ENCODE results near the gene SH3PXD2A.

SH3PXD2A gene

DNA sequence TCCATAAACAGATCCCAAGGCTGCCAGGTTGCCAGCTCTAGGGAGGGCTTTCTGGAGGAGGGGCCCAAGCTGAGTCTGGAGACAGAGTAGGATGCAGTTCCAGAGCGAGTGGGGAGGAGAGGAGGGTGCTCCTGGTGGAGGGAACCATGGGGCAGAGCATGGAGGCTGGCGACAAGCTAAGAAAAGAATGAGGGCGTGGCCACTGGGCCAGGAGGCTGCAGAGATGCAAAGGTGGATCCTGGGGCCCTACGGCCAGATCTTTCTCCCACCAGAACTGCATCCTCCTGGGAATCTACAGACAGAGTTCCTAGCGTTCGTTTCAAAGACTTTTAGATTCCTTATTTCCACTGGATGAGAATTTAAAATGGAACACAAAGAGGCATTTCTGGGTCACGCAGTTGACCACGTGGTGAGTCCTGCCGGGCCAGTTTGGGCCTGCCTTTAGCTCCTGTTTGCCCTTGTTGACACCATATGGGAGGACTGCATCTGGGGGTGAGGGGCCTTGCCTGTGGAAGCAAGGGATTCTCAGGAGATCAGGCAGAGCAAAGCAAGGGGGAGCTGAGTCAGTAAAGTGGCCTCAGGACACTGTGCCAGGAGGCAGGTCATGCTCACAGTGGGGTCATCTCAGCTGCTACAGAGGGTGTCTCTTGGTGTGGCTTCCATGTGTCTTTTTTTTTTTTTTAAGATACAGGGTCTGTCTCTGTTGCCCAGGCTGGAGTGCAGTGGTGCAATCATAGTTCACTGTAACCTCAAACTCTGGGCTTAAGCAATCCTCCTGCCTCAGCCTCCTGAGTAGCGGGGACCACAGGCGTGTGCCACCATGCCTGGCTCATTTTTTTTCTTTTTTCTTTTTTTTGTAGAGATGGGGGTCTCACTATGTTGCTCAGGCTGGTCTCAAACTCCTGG, 137.8 kb downstream of the SH3PXD2A start:
- DNase-seq, result no peak
- Mint-ChIP-seq H3K9me3 (no peaks in the 10 kb centered on the region), H3K4me1 (peaks cover 6% of the 10 kb centered on the region), H3K36me3 (ENCODE audit: low read depth) (no peaks in the 10 kb centered on the region), H3K4me3 (no peak overlapping the region), H3K27me3 (no peaks in the 10 kb centered on the region), H3K27ac (no peak overlapping the region)
- ATAC-seq, result no peak

DNA sequence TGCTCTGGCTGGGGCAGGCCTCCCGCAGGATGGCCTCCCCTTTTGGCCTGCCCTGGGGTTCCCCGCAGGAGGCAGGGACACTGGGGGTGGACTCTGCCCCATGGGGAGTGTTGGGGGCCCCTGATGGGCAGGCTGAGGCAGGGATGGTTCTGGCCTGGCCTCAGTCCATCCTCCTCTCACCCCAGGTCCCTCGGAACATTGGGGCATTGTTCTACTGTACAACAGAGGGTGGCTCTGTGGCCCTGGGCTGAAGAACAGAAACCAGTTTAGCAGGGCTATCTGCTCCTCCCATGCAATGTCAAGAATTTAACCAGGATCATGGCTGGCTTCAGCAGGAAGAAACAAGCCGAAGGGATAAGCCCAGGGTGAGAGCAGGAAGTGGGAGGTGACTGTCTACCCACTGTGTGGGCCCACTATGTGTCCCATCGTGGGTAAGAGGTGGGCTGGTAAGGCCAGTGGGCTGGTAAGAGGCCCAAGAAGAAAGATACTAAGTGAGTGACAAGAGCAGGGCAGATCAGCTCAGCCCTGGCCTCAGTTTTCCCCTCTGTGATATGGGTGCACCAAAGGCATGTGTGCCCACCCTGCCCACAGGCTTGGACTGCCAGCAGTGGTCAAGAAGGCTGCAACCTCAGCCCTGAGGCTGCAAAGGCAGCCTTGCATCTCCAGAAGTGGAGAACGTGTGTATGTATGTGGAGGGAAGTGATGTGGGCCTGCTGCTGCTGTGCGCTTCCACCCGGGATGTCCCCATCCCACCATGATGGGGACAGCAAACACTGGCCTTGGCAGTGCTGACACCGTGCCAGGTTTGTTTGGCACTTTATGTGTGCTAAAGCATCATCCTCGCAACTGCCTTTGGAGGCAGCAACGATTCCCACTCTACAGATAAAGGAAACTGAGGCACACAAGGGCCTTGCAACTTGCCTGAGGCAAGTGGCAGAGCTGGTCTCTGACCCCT, 138.9 kb downstream of the SH3PXD2A start:
- Mint-ChIP-seq H3K9me3 (no peaks in the 10 kb centered on the region), H3K4me1 (peaks cover 6% of the 10 kb centered on the region), H3K27ac (no peak overlapping the region), H3K27me3 (no peaks in the 10 kb centered on the region), H3K4me3 (no peak overlapping the region), H3K36me3 (ENCODE audit: low read depth) (no peaks in the 10 kb centered on the region)
- DNase-seq (no peak), ATAC-seq (no peak)

DNA sequence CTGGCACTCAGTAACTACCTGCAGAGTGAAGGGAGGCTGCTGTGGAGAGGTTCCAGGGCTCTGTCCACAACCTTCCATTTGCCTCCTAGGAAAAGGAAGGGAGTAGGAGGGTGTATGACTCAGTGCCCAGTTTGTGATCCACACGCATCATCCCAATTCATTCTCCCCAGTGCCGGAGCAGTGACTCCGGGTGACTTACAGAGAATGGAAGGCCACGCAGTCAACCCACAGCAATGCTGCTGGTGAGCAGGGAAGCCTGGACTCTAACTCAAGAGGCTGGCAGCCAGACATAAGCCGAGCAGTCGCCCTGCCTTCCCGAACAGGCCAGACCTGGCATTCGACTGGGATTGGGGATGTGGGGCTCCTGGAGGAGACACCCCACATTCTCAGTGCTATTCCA, 139.9 kb downstream of the SH3PXD2A start:
- ATAC-seq (no peak), DNase-seq (no peak)
- Mint-ChIP-seq H3K27me3 (no peaks in the 10 kb centered on the region), H3K36me3 (ENCODE audit: low read depth) (no peaks in the 10 kb centered on the region), H3K27ac (no peak overlapping the region), H3K4me3 (no peak overlapping the region), H3K4me1 (peaks cover 6% of the 10 kb centered on the region), H3K9me3 (no peaks in the 10 kb centered on the region)

DNA sequence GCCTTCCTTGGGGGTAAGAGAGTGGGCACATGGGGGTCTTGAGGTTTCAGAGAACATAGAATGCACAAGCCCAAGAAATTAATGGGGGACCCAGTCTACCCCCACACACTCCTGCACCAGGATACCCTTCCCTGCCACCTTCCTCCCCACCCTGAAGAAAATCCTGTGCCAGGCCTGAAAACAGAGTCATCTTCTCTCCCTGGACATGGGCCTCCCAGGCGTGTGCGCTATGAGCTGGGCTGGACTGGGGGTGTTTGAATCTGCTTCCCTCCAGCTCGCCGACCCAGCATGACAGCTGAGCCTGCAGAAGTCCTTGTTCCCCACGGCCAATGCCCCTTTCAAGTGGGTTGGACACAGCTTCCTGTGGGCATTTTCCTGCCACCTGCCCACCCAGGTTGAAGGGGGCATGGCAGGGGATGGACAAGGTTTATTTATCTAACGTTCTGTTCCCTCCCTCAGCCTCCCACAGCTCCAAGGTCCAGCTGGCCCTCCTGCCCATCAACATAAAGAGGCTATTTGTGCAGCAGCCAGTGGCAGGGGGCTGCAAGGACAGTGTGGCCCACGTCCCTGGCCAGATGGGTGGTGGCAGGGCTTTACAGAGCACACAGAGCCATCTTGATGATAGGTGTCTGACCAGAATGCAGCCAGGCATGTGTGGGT, 141.0 kb downstream of the SH3PXD2A start:
- Mint-ChIP-seq H3K4me3 (no peak overlapping the region), H3K9me3 (no peaks in the 10 kb centered on the region), H3K36me3 (ENCODE audit: low read depth) (no peaks in the 10 kb centered on the region), H3K27ac (no peak overlapping the region), H3K4me1 (peaks cover 6% of the 10 kb centered on the region), H3K27me3 (no peaks in the 10 kb centered on the region)
- ATAC-seq (no peak), DNase-seq (no peak)

DNA sequence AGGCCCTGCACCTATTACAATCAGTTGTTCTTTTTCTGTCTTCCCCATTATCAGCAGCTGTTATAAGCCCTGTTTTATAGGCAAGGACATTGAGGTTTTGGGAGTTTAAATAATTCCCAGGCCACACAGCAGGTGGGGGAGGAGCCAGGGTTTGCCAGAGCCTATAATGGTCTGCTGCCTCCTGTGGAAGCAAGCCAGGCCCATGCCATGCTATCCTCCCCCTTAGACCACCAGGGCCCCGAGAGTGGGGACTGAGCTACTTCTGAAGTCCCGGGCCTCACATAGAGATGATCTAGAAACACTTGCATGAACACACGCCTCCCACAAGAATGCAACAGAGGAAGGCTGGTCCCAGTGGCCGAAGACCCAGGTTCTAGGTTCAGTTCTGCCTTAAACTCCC, 141.7 kb downstream of the SH3PXD2A start:
- H3K4me3 Mint-ChIP-seq, result no peak overlapping the region
- no peak overlapping the region for H3K27ac Mint-ChIP-seq
- H3K9me3 Mint-ChIP-seq, result no peaks in the 10 kb centered on the region
- no peak for DNase-seq
- no peaks in the 10 kb centered on the region for H3K36me3 Mint-ChIP-seq (ENCODE audit: low read depth)
- peaks cover under 1% of the 10 kb centered on the region for H3K4me1 Mint-ChIP-seq
- ATAC-seq, result no peak
- no peaks in the 10 kb centered on the region for H3K27me3 Mint-ChIP-seq

DNA sequence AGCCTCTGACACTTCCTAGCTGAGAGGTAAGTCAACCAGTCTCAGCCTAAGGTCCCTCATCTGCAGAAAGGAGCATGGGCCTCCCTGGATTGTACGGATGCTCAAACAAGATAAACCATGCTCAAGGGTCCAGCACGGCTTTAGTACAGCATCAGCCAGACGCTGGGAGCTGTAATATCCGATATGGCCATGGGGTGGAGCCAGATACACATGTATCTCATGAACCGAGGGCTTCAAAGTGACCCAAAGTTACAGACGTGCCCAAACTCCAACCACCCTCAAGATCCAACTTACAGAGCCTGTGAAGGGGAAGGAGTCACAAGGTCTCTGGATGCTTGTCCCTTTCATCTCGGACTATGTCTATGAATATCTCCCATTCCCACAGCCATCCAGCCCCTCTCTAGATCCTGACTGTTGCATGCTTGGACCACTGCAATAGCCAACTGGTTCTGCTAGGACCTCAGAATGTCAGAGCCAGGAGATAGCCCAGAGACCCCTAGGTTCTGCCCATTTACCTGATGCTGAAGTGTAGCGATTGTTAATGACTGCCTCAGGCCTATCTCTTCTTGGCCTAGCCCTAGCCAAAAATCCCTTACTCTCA, 142.4 kb downstream of the SH3PXD2A start:
- peak; percentile 64 for ATAC-seq
- no peaks in the 10 kb centered on the region for H3K27me3 Mint-ChIP-seq
- no peaks in the 10 kb centered on the region for H3K9me3 Mint-ChIP-seq
- H3K4me1 Mint-ChIP-seq, result peaks cover under 1% of the 10 kb centered on the region
- no peak overlapping the region for H3K4me3 Mint-ChIP-seq
- no peak overlapping the region for H3K27ac Mint-ChIP-seq
- DNase-seq, result peak; percentile 87
- H3K36me3 Mint-ChIP-seq (ENCODE audit: low read depth), result no peaks in the 10 kb centered on the region

DNA sequence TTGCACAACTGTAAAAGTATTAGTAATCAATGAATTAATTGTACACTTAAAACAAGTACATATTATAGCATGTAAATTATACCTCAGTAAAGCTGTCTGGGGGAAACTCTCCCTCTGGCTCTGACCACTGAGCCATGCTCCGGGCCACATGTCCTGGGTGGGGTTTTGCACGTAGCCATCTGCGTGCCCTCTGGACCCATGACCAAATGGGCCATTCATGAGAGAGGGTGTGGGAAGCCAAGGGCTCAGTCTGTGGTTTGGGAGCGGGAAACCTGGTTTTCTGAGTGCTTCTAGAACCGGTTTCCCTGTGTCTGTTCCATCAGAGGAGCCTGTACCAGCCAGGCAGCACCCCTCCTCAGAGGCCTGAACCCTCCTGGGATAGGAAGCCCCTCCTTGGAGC, 143.2 kb downstream of the SH3PXD2A start:
- no peak for DNase-seq
- no peak for ATAC-seq
- H3K27me3 Mint-ChIP-seq, result no peaks in the 10 kb centered on the region
- no peaks in the 10 kb centered on the region for H3K36me3 Mint-ChIP-seq (ENCODE audit: low read depth)
- no peak overlapping the region for H3K27ac Mint-ChIP-seq
- H3K4me1 Mint-ChIP-seq, result peaks cover 2% of the 10 kb centered on the region
- H3K4me3 Mint-ChIP-seq, result no peak overlapping the region
- H3K9me3 Mint-ChIP-seq, result no peaks in the 10 kb centered on the region

DNA sequence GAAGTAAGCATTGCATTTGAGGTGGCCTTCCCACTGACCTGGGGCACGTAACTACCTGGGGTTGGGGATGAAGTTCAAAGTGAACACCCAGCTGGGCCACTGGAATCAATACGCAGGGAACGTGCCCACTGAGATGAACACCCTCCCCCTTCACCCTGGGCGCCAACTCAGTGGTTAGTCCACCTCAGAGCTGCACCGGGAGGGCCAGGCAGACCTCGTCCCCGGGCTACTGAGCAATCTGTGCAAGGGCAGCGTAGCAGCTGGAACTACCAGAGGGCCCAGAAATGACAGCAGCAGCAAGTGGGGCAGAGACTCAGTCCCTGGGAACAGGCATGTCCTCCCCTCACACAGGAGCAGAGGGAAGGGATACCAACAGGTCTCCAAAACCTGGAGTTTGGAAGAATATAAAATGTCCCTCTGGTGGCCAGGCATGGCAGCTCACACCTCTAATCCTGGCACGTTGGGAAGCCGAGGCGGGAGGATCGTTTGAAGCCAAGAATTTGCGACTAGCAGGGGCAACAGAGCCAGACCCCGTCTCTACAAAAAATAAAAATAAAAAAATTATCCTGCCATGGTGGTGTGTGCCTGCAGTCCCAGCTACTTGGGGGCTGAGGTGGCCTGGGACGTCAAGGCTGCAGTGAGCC, 143.9 kb downstream of the SH3PXD2A start:
- no peaks in the 10 kb centered on the region for H3K36me3 Mint-ChIP-seq (ENCODE audit: low read depth)

DNA sequence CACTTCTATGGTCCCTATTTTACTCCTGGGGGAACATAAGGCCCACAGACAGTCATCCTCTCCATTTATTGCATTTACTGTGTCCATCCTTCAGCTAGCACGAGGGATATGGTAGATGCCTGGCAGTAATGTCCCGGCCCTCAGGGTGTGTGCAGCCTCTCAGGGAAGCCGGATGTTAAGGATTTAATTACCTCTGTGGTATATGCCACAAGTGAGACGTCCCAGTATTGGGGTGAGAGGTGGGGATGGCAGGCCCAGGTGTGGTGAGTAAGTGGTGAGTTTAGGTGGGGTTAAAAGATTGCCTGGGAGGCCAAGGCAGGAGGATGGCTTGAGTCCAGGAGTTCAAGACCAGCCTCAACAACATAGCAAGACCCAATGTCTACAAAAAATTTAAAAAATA, 144.9 kb downstream of the SH3PXD2A start:
- Mint-ChIP-seq H3K4me1 (peaks cover 2% of the 10 kb centered on the region), H3K4me3 (no peak overlapping the region), H3K27me3 (no peaks in the 10 kb centered on the region), H3K9me3 (no peaks in the 10 kb centered on the region), H3K27ac (no peak overlapping the region), H3K36me3 (ENCODE audit: low read depth) (no peaks in the 10 kb centered on the region)
- ATAC-seq (no peak), DNase-seq (no peak)

More for the DNA sequence above, 143.9 kb downstream of the SH3PXD2A start:
- Mint-ChIP-seq H3K27me3 (no peaks in the 10 kb centered on the region), H3K9me3 (no peaks in the 10 kb centered on the region), H3K27ac (no peak overlapping the region), H3K4me1 (peaks cover 2% of the 10 kb centered on the region), H3K4me3 (no peak overlapping the region)
- no peak for ATAC-seq
- no peak for DNase-seq

DNA sequence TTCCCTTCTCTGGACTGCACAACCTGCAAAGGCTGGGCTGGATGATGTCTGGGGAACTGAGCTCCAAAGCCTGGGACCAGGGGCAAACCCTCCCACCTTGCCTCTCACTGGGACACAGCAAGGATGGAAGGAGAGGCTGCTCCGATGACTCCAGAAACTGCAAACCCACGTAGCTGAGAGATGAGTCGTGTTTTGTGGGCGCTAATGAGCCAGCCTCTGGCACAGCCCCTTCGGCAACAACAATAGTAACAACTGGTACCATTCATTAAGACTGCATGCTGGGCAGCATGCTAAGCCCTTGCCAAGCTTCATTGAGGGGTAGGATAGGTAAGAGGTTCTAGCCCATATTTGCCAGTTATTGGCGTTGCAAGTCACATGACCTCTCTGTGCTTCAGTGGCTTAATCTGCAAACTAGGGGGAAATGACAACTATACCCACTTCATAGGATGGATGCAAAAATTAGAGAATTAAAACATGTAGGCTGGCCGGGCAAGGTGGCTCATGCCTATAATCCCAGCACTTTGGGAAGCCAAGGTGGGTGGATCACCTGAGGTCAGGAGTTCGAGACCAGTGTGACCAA, 145.9 kb downstream of the SH3PXD2A start:
- H3K36me3 Mint-ChIP-seq (ENCODE audit: low read depth), result no peaks in the 10 kb centered on the region
- no peaks in the 10 kb centered on the region for H3K27me3 Mint-ChIP-seq
- H3K27ac Mint-ChIP-seq, result no peak overlapping the region
- H3K4me3 Mint-ChIP-seq, result no peak overlapping the region
- peaks cover 2% of the 10 kb centered on the region for H3K4me1 Mint-ChIP-seq
- no peaks in the 10 kb centered on the region for H3K9me3 Mint-ChIP-seq
- ATAC-seq, result no peak
- no peak for DNase-seq

DNA sequence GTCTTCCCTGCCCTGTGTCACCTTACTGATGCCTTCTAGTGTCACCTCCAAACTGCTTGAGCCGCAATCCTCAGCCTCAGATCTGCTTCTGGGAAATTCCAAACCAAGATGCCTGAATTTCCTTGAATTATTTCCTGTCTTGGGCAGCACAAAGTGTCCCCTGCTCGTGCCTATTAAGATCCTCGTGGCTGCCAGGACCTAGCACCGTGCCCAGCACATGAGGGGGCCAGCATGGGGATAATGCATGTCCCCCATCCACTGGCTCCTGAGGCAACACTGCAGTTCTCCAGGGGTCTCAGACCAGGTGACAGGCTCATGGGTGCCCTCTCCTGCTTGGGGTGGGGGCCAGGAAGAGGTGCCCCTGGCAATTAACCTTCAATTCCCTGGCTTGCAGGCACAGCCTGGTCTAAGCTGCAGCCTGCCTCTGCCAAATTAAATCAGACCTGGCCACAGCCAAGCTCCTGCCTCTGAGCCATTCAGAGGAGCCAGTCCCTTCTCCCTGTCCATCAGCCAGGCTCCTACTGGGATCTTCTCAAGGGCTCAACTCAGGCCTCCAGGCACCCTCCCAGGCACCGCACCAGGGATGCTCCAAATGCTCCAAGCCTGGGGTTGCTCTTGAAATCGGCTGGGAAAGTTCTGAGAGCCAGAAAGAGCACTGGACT, 146.6 kb downstream of the SH3PXD2A start:
- ATAC-seq (no peak), DNase-seq (no peak)
- no peaks in the 10 kb centered on the region for H3K9me3 Mint-ChIP-seq
- no peaks in the 10 kb centered on the region for H3K36me3 Mint-ChIP-seq (ENCODE audit: low read depth)
- no peak overlapping the region for H3K4me3 Mint-ChIP-seq
- no peak overlapping the region for H3K27ac Mint-ChIP-seq
- peaks cover 2% of the 10 kb centered on the region for H3K4me1 Mint-ChIP-seq
- H3K27me3 Mint-ChIP-seq, result no peaks in the 10 kb centered on the region

DNA sequence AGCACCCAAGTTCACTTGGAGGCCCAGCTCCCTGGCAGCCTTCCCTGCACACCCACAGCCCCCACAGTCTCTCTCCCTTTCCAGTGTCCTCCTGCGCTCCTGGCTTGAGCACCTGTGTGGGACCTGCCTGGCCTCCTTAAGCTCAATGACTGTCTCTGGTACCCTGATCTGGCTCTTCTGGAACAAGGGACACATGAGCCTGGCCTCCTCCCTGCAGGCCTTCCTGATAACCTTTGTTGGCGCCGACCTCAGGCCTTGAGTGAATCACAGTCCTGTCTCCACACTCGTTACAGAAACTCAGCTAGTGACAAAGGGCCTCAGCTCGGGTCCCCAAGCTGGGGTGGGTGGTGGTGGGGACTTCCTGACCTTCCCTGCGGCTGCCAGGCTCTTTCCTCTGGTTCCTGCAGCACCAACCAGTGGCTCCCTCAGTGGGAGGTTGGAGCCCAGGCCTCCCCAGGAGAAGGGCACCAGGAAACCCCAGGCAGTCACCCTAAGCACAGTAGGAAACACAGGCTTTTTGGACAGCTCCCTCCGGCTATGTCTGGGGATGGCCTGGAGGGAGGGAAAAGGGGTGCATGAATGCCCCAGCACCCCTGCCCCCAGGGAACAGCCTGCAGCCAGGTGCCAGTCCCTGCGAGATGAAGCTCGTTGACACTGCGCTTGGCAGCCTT, 147.3 kb downstream of the SH3PXD2A start:
- Mint-ChIP-seq H3K9me3 (no peaks in the 10 kb centered on the region), H3K4me3 (no peak overlapping the region), H3K36me3 (ENCODE audit: low read depth) (no peaks in the 10 kb centered on the region), H3K4me1 (peaks cover 2% of the 10 kb centered on the region), H3K27ac (no peak overlapping the region), H3K27me3 (no peaks in the 10 kb centered on the region)
- ATAC-seq, result no peak
- DNase-seq, result no peak

DNA sequence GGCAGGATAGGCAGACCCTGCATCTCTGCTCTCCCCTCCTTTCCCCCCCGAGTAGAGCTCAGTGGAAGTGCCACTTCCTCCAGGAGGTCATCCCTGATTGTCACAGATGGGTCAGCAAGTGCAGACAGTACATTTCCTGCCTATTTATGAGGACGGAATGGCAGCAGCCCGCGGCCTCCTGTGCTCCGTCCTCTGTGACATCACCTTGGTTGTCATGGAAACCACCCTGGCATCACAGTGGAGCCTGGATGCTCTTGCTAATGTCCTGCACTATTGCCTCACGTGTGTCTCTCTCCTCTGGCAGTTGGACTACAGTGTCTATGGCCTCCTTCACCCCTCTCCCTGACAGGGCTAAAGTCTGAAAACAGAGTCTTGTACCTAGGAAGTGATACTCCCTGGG, 148.6 kb downstream of the SH3PXD2A start:
- Mint-ChIP-seq H3K4me1 (peaks cover 2% of the 10 kb centered on the region), H3K36me3 (ENCODE audit: low read depth) (no peaks in the 10 kb centered on the region), H3K9me3 (no peaks in the 10 kb centered on the region), H3K27me3 (no peaks in the 10 kb centered on the region), H3K4me3 (no peak overlapping the region), H3K27ac (no peak overlapping the region)
- DNase-seq, result no peak
- ATAC-seq, result no peak
